Panc1 (cell line): ENCODE measurements around the gene CWC25.
A peak's percentile ranks its signal among the peaks of the same experiment; 100 is the strongest.

ENCODE experiments used
- CTCF ChIP-seq: fragments of 450-650 bp; IDR thresholded peaks from 2 replicates; pipeline ENCODE4 v1.5.1; 2017; ENCODE audit warnings: mild to moderate bottlenecking
- POLR2AphosphoS5 ChIP-seq: IDR thresholded peaks from 2 replicates; pipeline ENCODE4 v1.6.1; 2012; ENCODE audit warnings: mild to moderate bottlenecking, low read depth, low read length, moderate library complexity
- SIN3A ChIP-seq: IDR thresholded peaks from 2 replicates; pipeline ENCODE4 v1.6.1; 2012; ENCODE audit warnings: low read depth, mild to moderate bottlenecking, low read length, moderate library complexity, borderline replicate concordance; ENCODE audit not compliant: insufficient read depth
- TCF7L2 ChIP-seq: IDR thresholded peaks from 2 replicates; pipeline ENCODE4 v1.6.1; 2011; ENCODE audit warnings: mild to moderate bottlenecking, low read depth, low read length, inconsistent platforms
- TF ChIP-seq, protein P1 (sequence below), 2 experiments: IDR thresholded peaks; 2 replicates each; pipeline ENCODE4 v1.6.1; 2011 to 2012; ENCODE audit warnings: low read depth in 2 of 2, control low read depth in 1 of 2, low read length in 1 of 2, mild to moderate bottlenecking in 1 of 2, moderate library complexity in 1 of 2; ENCODE audit not compliant: insufficient read depth in 1 of 2

GRCh38 chr17:38752308-38753070 lies 72.6 kb downstream of the CWC25 start, which contains the start of gene PSMB3:
- no peak for TF ChIP-seq CTCF
- TF ChIP-seq POLR2AphosphoS5, result peak; percentile 77
- TF ChIP-seq, protein P1, sequence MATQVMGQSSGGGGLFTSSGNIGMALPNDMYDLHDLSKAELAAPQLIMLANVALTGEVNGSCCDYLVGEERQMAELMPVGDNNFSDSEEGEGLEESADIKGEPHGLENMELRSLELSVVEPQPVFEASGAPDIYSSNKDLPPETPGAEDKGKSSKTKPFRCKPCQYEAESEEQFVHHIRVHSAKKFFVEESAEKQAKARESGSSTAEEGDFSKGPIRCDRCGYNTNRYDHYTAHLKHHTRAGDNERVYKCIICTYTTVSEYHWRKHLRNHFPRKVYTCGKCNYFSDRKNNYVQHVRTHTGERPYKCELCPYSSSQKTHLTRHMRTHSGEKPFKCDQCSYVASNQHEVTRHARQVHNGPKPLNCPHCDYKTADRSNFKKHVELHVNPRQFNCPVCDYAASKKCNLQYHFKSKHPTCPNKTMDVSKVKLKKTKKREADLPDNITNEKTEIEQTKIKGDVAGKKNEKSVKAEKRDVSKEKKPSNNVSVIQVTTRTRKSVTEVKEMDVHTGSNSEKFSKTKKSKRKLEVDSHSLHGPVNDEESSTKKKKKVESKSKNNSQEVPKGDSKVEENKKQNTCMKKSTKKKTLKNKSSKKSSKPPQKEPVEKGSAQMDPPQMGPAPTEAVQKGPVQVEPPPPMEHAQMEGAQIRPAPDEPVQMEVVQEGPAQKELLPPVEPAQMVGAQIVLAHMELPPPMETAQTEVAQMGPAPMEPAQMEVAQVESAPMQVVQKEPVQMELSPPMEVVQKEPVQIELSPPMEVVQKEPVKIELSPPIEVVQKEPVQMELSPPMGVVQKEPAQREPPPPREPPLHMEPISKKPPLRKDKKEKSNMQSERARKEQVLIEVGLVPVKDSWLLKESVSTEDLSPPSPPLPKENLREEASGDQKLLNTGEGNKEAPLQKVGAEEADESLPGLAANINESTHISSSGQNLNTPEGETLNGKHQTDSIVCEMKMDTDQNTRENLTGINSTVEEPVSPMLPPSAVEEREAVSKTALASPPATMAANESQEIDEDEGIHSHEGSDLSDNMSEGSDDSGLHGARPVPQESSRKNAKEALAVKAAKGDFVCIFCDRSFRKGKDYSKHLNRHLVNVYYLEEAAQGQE (IDR thresholded peaks at IDR 0.05; ENCODE audit: insufficient read depth in 1 of 2, low read depth in 2 of 2, low read length in 1 of 2), result no peak
- TF ChIP-seq TCF7L2, result no peak
- 0 out of 2 replicates have a peak, but pooled peaks have one; percentile 47 for TF ChIP-seq SIN3A
